ENCODE results near the gene PAPOLA.

DNA sequence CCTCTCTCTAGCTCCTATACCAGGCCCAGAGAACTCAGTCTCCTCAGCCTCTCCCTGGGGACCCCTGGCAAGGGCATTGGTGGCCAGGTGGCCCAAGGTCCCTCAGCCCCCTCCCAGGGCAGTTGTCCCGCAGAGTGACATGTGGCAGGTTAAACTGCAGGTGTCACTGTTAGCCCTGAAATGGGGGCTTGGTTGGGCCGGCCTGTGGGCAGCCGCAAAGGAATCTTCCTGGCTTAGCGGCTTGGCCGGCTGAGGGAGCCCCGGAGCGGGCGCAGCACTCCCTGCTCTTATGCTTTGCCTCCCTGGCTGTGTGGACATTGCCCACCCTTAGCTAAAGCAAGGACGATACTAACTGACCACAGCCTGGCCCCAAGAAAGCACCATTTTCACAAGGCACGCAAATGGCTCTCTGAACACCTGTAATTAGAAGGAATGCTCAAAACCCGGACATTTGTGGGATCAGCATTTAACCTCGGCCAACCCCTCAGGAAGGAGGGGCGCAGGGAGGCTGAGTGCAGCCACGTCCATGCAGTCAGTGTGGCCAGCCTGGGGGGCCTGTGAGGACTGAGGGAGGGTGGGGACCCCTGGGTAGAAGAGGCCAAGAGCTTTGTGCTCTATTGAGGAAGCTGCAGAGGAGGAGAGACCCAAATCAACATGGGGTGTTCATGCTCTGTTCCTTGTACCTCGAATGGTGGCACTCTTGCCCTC, 82.2 kb downstream of the PAPOLA start:
- no peak for TF ChIP-seq POLR2A (IDR thresholded peaks at IDR 0.05)
- TF ChIP-seq, protein P1, sequence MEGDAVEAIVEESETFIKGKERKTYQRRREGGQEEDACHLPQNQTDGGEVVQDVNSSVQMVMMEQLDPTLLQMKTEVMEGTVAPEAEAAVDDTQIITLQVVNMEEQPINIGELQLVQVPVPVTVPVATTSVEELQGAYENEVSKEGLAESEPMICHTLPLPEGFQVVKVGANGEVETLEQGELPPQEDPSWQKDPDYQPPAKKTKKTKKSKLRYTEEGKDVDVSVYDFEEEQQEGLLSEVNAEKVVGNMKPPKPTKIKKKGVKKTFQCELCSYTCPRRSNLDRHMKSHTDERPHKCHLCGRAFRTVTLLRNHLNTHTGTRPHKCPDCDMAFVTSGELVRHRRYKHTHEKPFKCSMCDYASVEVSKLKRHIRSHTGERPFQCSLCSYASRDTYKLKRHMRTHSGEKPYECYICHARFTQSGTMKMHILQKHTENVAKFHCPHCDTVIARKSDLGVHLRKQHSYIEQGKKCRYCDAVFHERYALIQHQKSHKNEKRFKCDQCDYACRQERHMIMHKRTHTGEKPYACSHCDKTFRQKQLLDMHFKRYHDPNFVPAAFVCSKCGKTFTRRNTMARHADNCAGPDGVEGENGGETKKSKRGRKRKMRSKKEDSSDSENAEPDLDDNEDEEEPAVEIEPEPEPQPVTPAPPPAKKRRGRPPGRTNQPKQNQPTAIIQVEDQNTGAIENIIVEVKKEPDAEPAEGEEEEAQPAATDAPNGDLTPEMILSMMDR (IDR thresholded peaks at IDR 0.05), result peak in 2 of 7 experiments; percentile 17 to 27
- no peak for TF ChIP-seq POLR2AphosphoS5 (IDR thresholded peaks at IDR 0.05)
- no peak for TF ChIP-seq EP300 (IDR thresholded peaks at IDR 0.05)

Measured in stomach (tissue), 4 donors.